ENCODE data around the gene SPATA9. TPM values are rescaled to one million over a fixed set of nuclear protein-coding genes. Genes with fewer than 3 reads are reported as not detected.
A peak's percentile ranks its signal among the peaks of the same experiment; 100 is the strongest.
"Not testable (repeated sequence)": the region's sequence is repeated elsewhere in the genome, so short reads cannot be mapped to it uniquely, and the experiment has no call there.

Gene SPATA9
- total and polyA plus RNA-seq, 9 of the 15 experiments (the other 6 are each of a cell fraction or from before 2014, with no cell fraction given) = 0.16 to 5.5 (median 0.39) TPM; not detected in 3

DNA sequence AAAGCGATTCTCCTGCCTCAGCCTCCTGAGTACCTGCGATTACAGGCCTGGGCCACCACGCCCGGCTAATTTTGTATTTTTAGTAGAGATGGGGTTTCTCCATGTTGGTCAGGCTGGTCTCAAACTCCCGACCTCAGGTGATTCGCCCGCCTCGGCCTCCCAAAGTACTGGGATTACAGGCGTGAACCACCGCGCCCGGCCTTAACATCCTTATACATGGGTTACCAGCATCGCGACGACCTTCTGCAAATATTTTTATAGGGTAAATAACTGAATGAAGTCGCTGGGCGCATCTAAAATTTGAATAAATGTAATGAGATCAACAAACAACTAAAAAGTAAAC is 36.6 kb downstream of the SPATA9 start (continued):
- peak in 1 of 2 experiments; percentile 61; a peak in 2 of 4 replicates for TF ChIP-seq TRIM24 (IDR thresholded peaks at IDR 0.05)
- TF ChIP-seq NR4A1 (CRISPR knock-in tag; IDR thresholded peaks at IDR 0.05); PBX2 (CRISPR knock-in tag; IDR thresholded peaks at IDR 0.05; ENCODE audit: low read depth): not testable (repeated sequence)
- TF ChIP-seq NR4A1 (tag; IDR thresholded peaks at IDR 0.05) = peak; percentile 54; the same call in 1 of the 2 replicates
- TF ChIP-seq, protein P1, sequence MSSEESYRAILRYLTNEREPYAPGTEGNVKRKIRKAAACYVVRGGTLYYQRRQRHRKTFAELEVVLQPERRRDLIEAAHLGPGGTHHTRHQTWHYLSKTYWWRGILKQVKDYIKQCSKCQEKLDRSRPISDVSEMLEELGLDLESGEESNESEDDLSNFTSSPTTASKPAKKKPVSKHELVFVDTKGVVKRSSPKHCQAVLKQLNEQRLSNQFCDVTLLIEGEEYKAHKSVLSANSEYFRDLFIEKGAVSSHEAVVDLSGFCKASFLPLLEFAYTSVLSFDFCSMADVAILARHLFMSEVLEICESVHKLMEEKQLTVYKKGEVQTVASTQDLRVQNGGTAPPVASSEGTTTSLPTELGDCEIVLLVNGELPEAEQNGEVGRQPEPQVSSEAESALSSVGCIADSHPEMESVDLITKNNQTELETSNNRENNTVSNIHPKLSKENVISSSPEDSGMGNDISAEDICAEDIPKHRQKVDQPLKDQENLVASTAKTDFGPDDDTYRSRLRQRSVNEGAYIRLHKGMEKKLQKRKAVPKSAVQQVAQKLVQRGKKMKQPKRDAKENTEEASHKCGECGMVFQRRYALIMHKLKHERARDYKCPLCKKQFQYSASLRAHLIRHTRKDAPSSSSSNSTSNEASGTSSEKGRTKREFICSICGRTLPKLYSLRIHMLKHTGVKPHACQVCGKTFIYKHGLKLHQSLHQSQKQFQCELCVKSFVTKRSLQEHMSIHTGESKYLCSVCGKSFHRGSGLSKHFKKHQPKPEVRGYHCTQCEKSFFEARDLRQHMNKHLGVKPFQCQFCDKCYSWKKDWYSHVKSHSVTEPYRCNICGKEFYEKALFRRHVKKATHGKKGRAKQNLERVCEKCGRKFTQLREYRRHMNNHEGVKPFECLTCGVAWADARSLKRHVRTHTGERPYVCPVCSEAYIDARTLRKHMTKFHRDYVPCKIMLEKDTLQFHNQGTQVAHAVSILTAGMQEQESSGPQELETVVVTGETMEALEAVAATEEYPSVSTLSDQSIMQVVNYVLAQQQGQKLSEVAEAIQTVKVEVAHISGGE (CRISPR knock-in tag; IDR thresholded peaks at IDR 0.05) = peak in 2 of 3 experiments; percentile 14 to 47; a peak in 1 of 6 replicates
- TF ChIP-seq, protein P2, sequence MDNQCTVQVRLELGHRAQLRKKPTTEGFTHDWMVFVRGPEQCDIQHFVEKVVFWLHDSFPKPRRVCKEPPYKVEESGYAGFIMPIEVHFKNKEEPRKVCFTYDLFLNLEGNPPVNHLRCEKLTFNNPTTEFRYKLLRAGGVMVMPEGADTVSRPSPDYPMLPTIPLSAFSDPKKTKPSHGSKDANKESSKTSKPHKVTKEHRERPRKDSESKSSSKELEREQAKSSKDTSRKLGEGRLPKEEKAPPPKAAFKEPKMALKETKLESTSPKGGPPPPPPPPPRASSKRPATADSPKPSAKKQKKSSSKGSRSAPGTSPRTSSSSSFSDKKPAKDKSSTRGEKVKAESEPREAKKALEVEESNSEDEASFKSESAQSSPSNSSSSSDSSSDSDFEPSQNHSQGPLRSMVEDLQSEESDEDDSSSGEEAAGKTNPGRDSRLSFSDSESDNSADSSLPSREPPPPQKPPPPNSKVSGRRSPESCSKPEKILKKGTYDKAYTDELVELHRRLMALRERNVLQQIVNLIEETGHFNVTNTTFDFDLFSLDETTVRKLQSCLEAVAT (IDR thresholded peaks at IDR 0.05) = peak in 1 of 2 experiments; percentile 81; a peak in 2 of 4 replicates
- TF ChIP-seq PBX2 (tag; conservative IDR thresholded peaks at IDR 0.05; ENCODE audit: low read depth) = 0 out of 2 replicates have a peak, but pooled peaks have one; percentile 9
- peak; percentile 70; the same call in 1 of the 2 replicates for TF ChIP-seq ZNF212 (CRISPR knock-in tag; IDR thresholded peaks at IDR 0.05)
- TF ChIP-seq, protein P3, sequence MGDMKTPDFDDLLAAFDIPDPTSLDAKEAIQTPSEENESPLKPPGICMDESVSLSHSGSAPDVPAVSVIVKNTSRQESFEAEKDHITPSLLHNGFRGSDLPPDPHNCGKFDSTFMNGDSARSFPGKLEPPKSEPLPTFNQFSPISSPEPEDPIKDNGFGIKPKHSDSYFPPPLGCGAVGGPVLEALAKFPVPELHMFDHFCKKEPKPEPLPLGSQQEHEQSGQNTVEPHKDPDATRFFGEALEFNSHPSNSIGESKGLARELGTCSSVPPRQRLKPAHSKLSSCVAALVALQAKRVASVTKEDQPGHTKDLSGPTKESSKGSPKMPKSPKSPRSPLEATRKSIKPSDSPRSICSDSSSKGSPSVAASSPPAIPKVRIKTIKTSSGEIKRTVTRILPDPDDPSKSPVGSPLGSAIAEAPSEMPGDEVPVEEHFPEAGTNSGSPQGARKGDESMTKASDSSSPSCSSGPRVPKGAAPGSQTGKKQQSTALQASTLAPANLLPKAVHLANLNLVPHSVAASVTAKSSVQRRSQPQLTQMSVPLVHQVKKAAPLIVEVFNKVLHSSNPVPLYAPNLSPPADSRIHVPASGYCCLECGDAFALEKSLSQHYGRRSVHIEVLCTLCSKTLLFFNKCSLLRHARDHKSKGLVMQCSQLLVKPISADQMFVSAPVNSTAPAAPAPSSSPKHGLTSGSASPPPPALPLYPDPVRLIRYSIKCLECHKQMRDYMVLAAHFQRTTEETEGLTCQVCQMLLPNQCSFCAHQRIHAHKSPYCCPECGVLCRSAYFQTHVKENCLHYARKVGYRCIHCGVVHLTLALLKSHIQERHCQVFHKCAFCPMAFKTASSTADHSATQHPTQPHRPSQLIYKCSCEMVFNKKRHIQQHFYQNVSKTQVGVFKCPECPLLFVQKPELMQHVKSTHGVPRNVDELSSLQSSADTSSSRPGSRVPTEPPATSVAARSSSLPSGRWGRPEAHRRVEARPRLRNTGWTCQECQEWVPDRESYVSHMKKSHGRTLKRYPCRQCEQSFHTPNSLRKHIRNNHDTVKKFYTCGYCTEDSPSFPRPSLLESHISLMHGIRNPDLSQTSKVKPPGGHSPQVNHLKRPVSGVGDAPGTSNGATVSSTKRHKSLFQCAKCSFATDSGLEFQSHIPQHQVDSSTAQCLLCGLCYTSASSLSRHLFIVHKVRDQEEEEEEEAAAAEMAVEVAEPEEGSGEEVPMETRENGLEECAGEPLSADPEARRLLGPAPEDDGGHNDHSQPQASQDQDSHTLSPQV (IDR thresholded peaks at IDR 0.05) = peak; percentile 87
- peak; percentile 88 for TF ChIP-seq CC2D1A (IDR thresholded peaks at IDR 0.05)
- TF ChIP-seq ZNF444 (CRISPR knock-in tag; IDR thresholded peaks at IDR 0.05) = 0 out of 2 replicates have a peak, but pooled peaks have one; percentile 38
- TF ChIP-seq ZNF408 (CRISPR knock-in tag; IDR thresholded peaks at IDR 0.05; ENCODE audit: low read depth) = 0 out of 2 replicates have a peak, but pooled peaks have one; percentile 58
- TF ChIP-seq MTF1 (CRISPR knock-in tag; IDR thresholded peaks at IDR 0.05; ENCODE audit: borderline replicate concordance) = 0 out of 2 replicates have a peak, but pooled peaks have one; percentile 78
- TF ChIP-seq TRIM28 (IDR thresholded peaks at IDR 0.05) = 0 out of 2 replicates have a peak, but pooled peaks have one; percentile 38
- TF ChIP-seq ZNF589 (CRISPR knock-in tag; IDR thresholded peaks at IDR 0.05; ENCODE audit: low read depth) = 0 out of 2 replicates have a peak, but pooled peaks have one; percentile 47
